Measurements from ENCODE around the gene ZNF385B. TPM values are rescaled to one million over a fixed set of nuclear protein-coding genes. Genes with fewer than 3 reads are reported as not detected.

ZNF385B gene
- total RNA-seq, 1 experiment from 2014 or later: 0.57 TPM

DNA sequence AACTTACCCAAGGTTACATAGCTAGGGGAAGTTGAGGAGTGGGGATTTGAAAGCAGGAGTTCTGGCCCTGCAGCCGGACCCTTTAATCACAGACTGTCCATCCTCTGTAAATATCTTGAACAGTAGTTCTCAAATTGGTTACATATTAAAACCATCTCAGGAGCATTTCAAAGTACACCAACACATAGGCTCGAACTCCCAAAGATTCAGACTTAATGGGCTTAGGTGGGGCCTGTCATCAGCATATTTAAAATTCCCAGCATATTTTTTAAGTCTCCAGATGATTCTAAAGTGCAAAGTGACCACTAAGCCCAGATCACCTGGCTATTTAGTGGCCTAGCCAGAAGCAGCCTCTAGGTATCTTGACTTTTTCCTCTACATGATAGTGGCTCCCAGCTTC lies 192.2 kb downstream of the ZNF385B start:
- H3K27ac Mint-ChIP-seq (ENCODE audit: unreplicated experiment): no peak overlapping the region
- no peaks in the 10 kb centered on the region for H3K27me3 Mint-ChIP-seq (ENCODE audit: unreplicated experiment)
- DNase-seq: no peak
- CTCF ChIA-PET: no interaction called here
- peaks cover 9% of the 10 kb centered on the region for H3K4me1 Mint-ChIP-seq (ENCODE audit: low read depth, unreplicated experiment)
- TF ChIP-seq, protein P1, sequence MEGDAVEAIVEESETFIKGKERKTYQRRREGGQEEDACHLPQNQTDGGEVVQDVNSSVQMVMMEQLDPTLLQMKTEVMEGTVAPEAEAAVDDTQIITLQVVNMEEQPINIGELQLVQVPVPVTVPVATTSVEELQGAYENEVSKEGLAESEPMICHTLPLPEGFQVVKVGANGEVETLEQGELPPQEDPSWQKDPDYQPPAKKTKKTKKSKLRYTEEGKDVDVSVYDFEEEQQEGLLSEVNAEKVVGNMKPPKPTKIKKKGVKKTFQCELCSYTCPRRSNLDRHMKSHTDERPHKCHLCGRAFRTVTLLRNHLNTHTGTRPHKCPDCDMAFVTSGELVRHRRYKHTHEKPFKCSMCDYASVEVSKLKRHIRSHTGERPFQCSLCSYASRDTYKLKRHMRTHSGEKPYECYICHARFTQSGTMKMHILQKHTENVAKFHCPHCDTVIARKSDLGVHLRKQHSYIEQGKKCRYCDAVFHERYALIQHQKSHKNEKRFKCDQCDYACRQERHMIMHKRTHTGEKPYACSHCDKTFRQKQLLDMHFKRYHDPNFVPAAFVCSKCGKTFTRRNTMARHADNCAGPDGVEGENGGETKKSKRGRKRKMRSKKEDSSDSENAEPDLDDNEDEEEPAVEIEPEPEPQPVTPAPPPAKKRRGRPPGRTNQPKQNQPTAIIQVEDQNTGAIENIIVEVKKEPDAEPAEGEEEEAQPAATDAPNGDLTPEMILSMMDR (IDR thresholded peaks at IDR 0.05; ENCODE audit: unreplicated experiment): no peak
- H3K36me3 Mint-ChIP-seq (ENCODE audit: insufficient read depth, unreplicated experiment): no peaks in the 10 kb centered on the region
- no TSS peak for BruUV-seq (replicated peaks)
- H3K4me3 Mint-ChIP-seq (ENCODE audit: low read depth, unreplicated experiment): no peak overlapping the region
- peaks cover 2% of the 10 kb centered on the region for H3K9me3 Mint-ChIP-seq (ENCODE audit: low read depth, unreplicated experiment)
- intact Hi-C loops (cut with micrococcal nuclease; ENCODE audit: unreplicated experiment): no loop called here

DNA sequence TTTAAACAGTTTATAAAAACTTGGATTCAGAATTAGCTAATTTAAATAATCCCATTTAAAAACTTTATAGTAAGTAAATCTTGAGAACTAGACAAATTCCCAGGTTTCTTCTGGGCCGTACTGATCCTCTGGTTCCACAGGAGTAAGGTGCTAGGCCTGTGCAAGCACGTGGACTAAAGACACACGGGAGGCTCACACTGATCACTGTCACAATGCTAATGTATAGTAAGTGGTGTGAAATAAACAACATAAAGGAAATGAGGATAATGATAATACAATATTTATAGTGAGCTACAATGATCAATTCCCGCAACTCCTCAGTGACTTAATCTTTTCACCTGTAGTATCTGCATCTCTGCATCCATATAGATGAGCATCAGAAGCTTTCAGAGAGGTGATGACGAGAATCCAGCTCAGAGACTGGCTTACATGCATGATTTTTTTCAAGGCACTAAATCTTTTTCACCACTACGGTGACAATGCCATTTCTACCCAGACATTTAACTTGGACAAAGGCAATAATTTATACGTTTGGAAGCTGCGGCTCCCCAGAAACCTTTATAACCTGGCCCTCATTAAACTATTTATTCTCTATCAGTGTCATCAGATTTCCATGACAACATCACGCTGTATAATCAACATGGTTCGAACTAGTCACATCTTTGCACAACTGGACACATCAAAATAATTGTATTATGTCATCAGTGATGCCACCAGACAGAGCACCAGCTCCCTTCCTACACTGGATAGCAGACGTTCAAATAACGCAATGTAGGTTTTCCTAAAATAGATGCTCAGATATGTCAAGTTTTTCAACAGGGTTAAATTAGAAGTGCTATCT lies 196.2 kb downstream of the ZNF385B start:
- TF ChIP-seq, protein P1 (IDR thresholded peaks at IDR 0.05; ENCODE audit: unreplicated experiment): no peak
- no peaks in the 10 kb centered on the region for H3K9me3 Mint-ChIP-seq (ENCODE audit: low read depth, unreplicated experiment)
- intact Hi-C loops (cut with micrococcal nuclease; ENCODE audit: unreplicated experiment): no loop called here
- CTCF ChIA-PET: no interaction called here
- H3K36me3 Mint-ChIP-seq (ENCODE audit: insufficient read depth, unreplicated experiment): no peaks in the 10 kb centered on the region
- BruUV-seq (replicated peaks): no TSS peak
- H3K27ac Mint-ChIP-seq (ENCODE audit: unreplicated experiment): no peak overlapping the region
- no peaks in the 10 kb centered on the region for H3K27me3 Mint-ChIP-seq (ENCODE audit: unreplicated experiment)
- no peak overlapping the region for H3K4me3 Mint-ChIP-seq (ENCODE audit: low read depth, unreplicated experiment)
- H3K4me1 Mint-ChIP-seq (ENCODE audit: low read depth, unreplicated experiment): no peaks in the 10 kb centered on the region
- DNase-seq: no peak

DNA sequence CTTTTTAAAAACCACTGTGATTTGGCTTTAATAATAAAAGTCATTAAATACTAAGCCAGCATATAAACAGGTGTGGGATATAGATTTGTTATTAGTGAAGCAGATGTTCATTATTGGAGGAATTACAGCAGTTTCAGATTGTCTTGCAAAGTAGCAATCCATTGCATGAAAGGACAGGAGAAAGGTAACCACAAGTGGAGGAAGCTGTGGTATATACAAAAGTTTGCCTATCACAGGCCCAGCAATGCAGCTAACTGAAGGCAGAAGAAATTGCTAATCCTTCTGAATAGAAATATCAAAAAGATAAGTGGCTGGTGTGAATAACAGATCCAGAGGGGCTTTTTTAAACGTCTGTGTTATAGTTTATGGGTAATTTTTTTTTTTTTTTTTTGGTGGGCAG lies 199.4 kb downstream of the ZNF385B start:
- BruUV-seq (replicated peaks): no TSS peak
- Mint-ChIP-seq H3K36me3 (ENCODE audit: insufficient read depth, unreplicated experiment) (no peaks in the 10 kb centered on the region), H3K27me3 (ENCODE audit: unreplicated experiment) (no peaks in the 10 kb centered on the region), H3K27ac (ENCODE audit: unreplicated experiment) (no peak overlapping the region), H3K4me1 (ENCODE audit: low read depth, unreplicated experiment) (no peaks in the 10 kb centered on the region), H3K9me3 (ENCODE audit: low read depth, unreplicated experiment) (no peaks in the 10 kb centered on the region), H3K4me3 (ENCODE audit: low read depth, unreplicated experiment) (no peak overlapping the region)
- DNase-seq: no peak
- intact Hi-C loops (cut with micrococcal nuclease; ENCODE audit: unreplicated experiment): no loop called here
- CTCF ChIA-PET: no interaction called here
- TF ChIP-seq, protein P1 (IDR thresholded peaks at IDR 0.05; ENCODE audit: unreplicated experiment): no peak

DNA sequence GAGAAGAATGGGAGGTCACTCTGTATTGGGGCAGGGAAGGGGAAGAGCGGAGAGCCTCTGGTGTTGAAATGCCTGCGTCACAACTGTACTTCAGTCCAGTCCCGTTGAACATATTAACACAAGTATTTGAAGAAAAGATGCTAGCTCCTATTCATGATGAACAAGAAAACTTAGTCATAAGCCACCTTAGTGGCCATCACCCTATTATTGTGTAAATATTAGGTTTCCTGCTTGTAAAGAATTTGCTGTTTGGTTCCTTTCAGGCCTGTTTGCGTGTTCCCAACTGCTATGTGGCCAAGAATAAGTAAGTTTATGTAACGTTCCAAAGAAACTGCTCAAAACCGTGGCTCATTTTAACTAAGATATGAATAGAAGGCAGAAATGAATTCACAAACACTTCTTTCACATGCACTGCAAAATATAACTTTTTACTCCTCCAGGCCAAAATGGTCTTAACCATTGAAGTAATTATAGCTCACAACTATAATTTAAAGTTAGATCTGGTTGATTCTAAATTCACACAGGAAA lies 204.3 kb downstream of the ZNF385B start:
- Mint-ChIP-seq H3K9me3 (ENCODE audit: low read depth, unreplicated experiment) (peaks cover 2% of the 10 kb centered on the region), H3K36me3 (ENCODE audit: insufficient read depth, unreplicated experiment) (no peaks in the 10 kb centered on the region), H3K27me3 (ENCODE audit: unreplicated experiment) (no peaks in the 10 kb centered on the region), H3K4me3 (ENCODE audit: low read depth, unreplicated experiment) (no peak overlapping the region), H3K4me1 (ENCODE audit: low read depth, unreplicated experiment) (no peaks in the 10 kb centered on the region), H3K27ac (ENCODE audit: unreplicated experiment) (no peak overlapping the region)
- CTCF ChIA-PET: no interaction called here
- TF ChIP-seq, protein P1 (IDR thresholded peaks at IDR 0.05; ENCODE audit: unreplicated experiment): no peak
- no TSS peak for BruUV-seq (replicated peaks)
- DNase-seq: no peak
- intact Hi-C loops (cut with micrococcal nuclease; ENCODE audit: unreplicated experiment): no loop called here

Measured in Calu3 (cell line).